IMR-90 (cell line): ENCODE measurements around the gene CAMTA1.

Experiments used
- BHLHE40 ChIP-seq: fragments of 150-350 bp; IDR thresholded peaks from 2 replicates; pipeline ENCODE4 v1.6.1; 2016; ENCODE audit warnings: mild to moderate bottlenecking, low read depth, low read length
- CEBPB ChIP-seq: IDR thresholded peaks from 2 replicates; pipeline ENCODE4 v1.6.1; 2012; ENCODE audit warnings: low read depth, low read length, improper control_type of control experiment
- CHD1 ChIP-seq: IDR thresholded peaks from 2 replicates; pipeline ENCODE4 v1.6.1; 2012; ENCODE audit warnings: low read depth, low read length, improper control_type of control experiment
- FOS ChIP-seq: fragments of 150-350 bp; IDR thresholded peaks from 2 replicates; pipeline ENCODE4 v1.6.1; 2016; ENCODE audit warnings: low read depth, low read length
- MAFK ChIP-seq: IDR thresholded peaks from 2 replicates; pipeline ENCODE4 v1.6.1; 2012; ENCODE audit warnings: low read depth, low read length, improper control_type of control experiment
- MXI1 ChIP-seq: IDR thresholded peaks from 2 replicates; pipeline ENCODE4 v1.6.1; 2012; ENCODE audit warnings: low read depth, mild to moderate bottlenecking, low read length, moderate library complexity, borderline replicate concordance
- POLR2A ChIP-seq: IDR thresholded peaks from 2 replicates; pipeline ENCODE4 v1.6.1; 2012; ENCODE audit warnings: mild to moderate bottlenecking, low read depth, low read length
- RAD21 ChIP-seq: IDR thresholded peaks from 2 replicates; pipeline ENCODE4 v1.6.1; 2012; ENCODE audit warnings: low read length, improper control_type of control experiment
- RCOR1 ChIP-seq: IDR thresholded peaks from 2 replicates; pipeline ENCODE4 v1.6.1; 2012; ENCODE audit warnings: mild to moderate bottlenecking, low read length, improper control_type of control experiment; ENCODE audit not compliant: insufficient replicate concordance
- RFX5 ChIP-seq: IDR thresholded peaks from 2 replicates; pipeline ENCODE4 v1.8.0; 2012; ENCODE audit warnings: low read depth, mild to moderate bottlenecking, low read length, moderate library complexity
- SMC3 ChIP-seq: fragments of 150-350 bp; IDR thresholded peaks from 2 replicates; pipeline ENCODE4 v1.6.1; 2016; ENCODE audit warnings: low read depth, mild to moderate bottlenecking, antibody characterized with exemption, low read length, moderate library complexity
- TF ChIP-seq, protein P1 (sequence below): conservative IDR thresholded peaks from 2 replicates; pipeline ENCODE4 v1.5.1; 2012; ENCODE audit warnings: mild to moderate bottlenecking, low read depth, low read length, improper control_type of control experiment

DNA sequence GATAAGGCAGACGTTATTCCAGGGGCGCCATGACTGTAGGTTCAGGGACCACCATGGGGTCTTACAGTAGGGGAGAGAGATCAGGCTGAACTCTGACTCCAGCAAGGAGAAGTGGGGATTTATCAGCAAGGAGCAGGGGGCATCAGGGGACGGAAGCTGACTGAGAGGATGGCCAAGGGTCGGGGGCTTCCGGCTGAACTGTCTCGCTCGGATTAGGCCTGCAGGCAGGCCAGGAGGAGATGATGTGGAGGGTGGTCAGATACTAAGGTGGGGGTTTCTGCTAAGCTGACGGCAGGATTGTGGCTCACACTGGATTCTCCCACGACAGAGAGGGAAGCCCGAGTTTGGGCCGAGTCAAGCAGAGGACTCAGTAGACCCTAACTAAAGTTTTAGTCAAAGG is 798.9 kb downstream of the CAMTA1 start:
- TF ChIP-seq RAD21: no peak
- TF ChIP-seq, protein P1, sequence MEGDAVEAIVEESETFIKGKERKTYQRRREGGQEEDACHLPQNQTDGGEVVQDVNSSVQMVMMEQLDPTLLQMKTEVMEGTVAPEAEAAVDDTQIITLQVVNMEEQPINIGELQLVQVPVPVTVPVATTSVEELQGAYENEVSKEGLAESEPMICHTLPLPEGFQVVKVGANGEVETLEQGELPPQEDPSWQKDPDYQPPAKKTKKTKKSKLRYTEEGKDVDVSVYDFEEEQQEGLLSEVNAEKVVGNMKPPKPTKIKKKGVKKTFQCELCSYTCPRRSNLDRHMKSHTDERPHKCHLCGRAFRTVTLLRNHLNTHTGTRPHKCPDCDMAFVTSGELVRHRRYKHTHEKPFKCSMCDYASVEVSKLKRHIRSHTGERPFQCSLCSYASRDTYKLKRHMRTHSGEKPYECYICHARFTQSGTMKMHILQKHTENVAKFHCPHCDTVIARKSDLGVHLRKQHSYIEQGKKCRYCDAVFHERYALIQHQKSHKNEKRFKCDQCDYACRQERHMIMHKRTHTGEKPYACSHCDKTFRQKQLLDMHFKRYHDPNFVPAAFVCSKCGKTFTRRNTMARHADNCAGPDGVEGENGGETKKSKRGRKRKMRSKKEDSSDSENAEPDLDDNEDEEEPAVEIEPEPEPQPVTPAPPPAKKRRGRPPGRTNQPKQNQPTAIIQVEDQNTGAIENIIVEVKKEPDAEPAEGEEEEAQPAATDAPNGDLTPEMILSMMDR: no peak
- no peak for TF ChIP-seq CEBPB
- no peak for TF ChIP-seq POLR2A
- no peak for TF ChIP-seq BHLHE40
- no peak for TF ChIP-seq CHD1
- TF ChIP-seq FOS: no peak
- TF ChIP-seq MAFK: no peak
- no peak for TF ChIP-seq SMC3
- no peak for TF ChIP-seq MXI1
- no peak for TF ChIP-seq RCOR1
- no peak for TF ChIP-seq RFX5
